Liver (tissue), 3 donors: Measurements from ENCODE around the gene HLA-DPB1.

Source experiments
- ATF3 ChIP-seq: IDR thresholded peaks from 2 replicates; pipeline ENCODE4 v1.6.1; 2016; ENCODE audit warnings: antibody characterized with exemption
- FOXA1 ChIP-seq: IDR thresholded peaks from 2 replicates; pipeline ENCODE4 v1.6.1; 2016; ENCODE audit warnings: antibody characterized with exemption
- FOXA2 ChIP-seq: IDR thresholded peaks from 2 replicates; pipeline ENCODE4 v1.6.1; 2016; ENCODE audit warnings: antibody characterized with exemption
- GABPA ChIP-seq, 2 donors: IDR thresholded peaks in 1 of 2; conservative IDR thresholded peaks in 1 of 2; 2 replicates each; pipeline ENCODE4 v1.6.1; 2016; ENCODE audit warnings: antibody characterized with exemption in 2 of 2, mild to moderate bottlenecking in 1 of 2, moderate library complexity in 1 of 2
- JUND ChIP-seq, 2 donors: IDR thresholded peaks; 2 replicates each; pipeline ENCODE4 v1.6.1; 2016; ENCODE audit warnings: antibody characterized with exemption in 2 of 2
- NR2F2 ChIP-seq: IDR thresholded peaks from 2 replicates; pipeline ENCODE4 v1.6.1; 2016; ENCODE audit warnings: antibody characterized with exemption
- RAD21 ChIP-seq, 2 donors: IDR thresholded peaks; 2 replicates each; pipeline ENCODE4 v1.6.1; 2016; ENCODE audit warnings: antibody characterized with exemption in 2 of 2, mild to moderate bottlenecking in 2 of 2
- SP1 ChIP-seq: IDR thresholded peaks from 2 replicates; pipeline ENCODE4 v1.6.1; 2018; ENCODE audit warnings: antibody characterized with exemption, mild to moderate bottlenecking
- TAF1 ChIP-seq: conservative IDR thresholded peaks from 2 replicates; pipeline ENCODE4 v1.6.1; 2016; ENCODE audit warnings: antibody characterized with exemption, mild to moderate bottlenecking
- YY1 ChIP-seq: IDR thresholded peaks from 2 replicates; pipeline ENCODE4 v1.6.1; 2016; ENCODE audit warnings: antibody characterized with exemption, mild to moderate bottlenecking
- TF ChIP-seq, protein P1 (sequence below): fragments of 150-350 bp; IDR thresholded peaks from 2 replicates; pipeline ENCODE4 v1.5.1; 2017; ENCODE audit warnings: improper control_type of control experiment, low read depth, low read length; ENCODE audit not compliant: missing input control
- TF ChIP-seq, protein P2 (sequence below): IDR thresholded peaks from 2 replicates; pipeline ENCODE4 v1.6.1; 2016; ENCODE audit warnings: antibody characterized with exemption
- TF ChIP-seq, protein P3 (sequence below): IDR thresholded peaks from 2 replicates; pipeline ENCODE4 v1.6.1; 2016; ENCODE audit warnings: antibody characterized with exemption, mild to moderate bottlenecking
- donor health status: healthy.
- donor health status: healthy.

DNA sequence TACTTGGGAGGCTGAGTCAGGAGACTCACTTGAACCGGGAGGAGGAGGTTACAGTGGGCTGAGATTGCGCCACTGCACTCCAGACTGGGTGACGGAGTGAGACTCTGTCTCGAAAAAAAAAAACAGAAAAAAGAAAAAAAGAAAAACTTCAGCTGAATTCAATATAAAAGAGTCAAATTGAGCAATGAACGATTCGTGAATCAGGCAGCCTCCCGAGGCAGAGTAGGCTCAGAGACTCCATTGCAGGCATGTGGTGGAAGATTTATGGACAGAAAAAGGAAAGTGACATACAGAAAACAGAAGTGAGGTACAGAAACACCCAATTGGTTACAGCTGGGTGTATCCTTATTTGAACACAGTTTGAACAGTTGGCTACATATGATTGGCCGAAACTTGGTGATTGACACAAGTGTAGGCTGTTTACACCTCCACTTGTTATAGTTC, 56.3 kb downstream of the HLA-DPB1 start:
- TF ChIP-seq, protein P1, sequence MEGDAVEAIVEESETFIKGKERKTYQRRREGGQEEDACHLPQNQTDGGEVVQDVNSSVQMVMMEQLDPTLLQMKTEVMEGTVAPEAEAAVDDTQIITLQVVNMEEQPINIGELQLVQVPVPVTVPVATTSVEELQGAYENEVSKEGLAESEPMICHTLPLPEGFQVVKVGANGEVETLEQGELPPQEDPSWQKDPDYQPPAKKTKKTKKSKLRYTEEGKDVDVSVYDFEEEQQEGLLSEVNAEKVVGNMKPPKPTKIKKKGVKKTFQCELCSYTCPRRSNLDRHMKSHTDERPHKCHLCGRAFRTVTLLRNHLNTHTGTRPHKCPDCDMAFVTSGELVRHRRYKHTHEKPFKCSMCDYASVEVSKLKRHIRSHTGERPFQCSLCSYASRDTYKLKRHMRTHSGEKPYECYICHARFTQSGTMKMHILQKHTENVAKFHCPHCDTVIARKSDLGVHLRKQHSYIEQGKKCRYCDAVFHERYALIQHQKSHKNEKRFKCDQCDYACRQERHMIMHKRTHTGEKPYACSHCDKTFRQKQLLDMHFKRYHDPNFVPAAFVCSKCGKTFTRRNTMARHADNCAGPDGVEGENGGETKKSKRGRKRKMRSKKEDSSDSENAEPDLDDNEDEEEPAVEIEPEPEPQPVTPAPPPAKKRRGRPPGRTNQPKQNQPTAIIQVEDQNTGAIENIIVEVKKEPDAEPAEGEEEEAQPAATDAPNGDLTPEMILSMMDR = no peak
- TF ChIP-seq JUND (IDR thresholded peaks at IDR 0.05) = no peak
- no peak for TF ChIP-seq GABPA (IDR thresholded peaks at IDR 0.05 in 1 of 2, conservative IDR thresholded peaks at IDR 0.05 in 1 of 2)
- TF ChIP-seq RAD21 (IDR thresholded peaks at IDR 0.05) = no peak
- no peak for TF ChIP-seq TAF1
- TF ChIP-seq, protein P2, sequence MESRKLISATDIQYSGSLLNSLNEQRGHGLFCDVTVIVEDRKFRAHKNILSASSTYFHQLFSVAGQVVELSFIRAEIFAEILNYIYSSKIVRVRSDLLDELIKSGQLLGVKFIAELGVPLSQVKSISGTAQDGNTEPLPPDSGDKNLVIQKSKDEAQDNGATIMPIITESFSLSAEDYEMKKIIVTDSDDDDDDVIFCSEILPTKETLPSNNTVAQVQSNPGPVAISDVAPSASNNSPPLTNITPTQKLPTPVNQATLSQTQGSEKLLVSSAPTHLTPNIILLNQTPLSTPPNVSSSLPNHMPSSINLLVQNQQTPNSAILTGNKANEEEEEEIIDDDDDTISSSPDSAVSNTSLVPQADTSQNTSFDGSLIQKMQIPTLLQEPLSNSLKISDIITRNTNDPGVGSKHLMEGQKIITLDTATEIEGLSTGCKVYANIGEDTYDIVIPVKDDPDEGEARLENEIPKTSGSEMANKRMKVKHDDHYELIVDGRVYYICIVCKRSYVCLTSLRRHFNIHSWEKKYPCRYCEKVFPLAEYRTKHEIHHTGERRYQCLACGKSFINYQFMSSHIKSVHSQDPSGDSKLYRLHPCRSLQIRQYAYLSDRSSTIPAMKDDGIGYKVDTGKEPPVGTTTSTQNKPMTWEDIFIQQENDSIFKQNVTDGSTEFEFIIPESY = no peak
- TF ChIP-seq SP1 = no peak
- TF ChIP-seq, protein P3, sequence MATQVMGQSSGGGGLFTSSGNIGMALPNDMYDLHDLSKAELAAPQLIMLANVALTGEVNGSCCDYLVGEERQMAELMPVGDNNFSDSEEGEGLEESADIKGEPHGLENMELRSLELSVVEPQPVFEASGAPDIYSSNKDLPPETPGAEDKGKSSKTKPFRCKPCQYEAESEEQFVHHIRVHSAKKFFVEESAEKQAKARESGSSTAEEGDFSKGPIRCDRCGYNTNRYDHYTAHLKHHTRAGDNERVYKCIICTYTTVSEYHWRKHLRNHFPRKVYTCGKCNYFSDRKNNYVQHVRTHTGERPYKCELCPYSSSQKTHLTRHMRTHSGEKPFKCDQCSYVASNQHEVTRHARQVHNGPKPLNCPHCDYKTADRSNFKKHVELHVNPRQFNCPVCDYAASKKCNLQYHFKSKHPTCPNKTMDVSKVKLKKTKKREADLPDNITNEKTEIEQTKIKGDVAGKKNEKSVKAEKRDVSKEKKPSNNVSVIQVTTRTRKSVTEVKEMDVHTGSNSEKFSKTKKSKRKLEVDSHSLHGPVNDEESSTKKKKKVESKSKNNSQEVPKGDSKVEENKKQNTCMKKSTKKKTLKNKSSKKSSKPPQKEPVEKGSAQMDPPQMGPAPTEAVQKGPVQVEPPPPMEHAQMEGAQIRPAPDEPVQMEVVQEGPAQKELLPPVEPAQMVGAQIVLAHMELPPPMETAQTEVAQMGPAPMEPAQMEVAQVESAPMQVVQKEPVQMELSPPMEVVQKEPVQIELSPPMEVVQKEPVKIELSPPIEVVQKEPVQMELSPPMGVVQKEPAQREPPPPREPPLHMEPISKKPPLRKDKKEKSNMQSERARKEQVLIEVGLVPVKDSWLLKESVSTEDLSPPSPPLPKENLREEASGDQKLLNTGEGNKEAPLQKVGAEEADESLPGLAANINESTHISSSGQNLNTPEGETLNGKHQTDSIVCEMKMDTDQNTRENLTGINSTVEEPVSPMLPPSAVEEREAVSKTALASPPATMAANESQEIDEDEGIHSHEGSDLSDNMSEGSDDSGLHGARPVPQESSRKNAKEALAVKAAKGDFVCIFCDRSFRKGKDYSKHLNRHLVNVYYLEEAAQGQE = no peak
- no peak for TF ChIP-seq FOXA2
- no peak for TF ChIP-seq YY1
- TF ChIP-seq NR2F2 = no peak
- TF ChIP-seq ATF3 = no peak
- no peak for TF ChIP-seq FOXA1
